GM19099 (cell line): ENCODE measurements around the gene DOK6.
A peak's percentile ranks its signal among the peaks of the same experiment; 100 is the strongest.

Experiments used
- POLR2A ChIP-seq: IDR thresholded peaks from 3 replicates; pipeline ENCODE4 v1.6.1; 2011; ENCODE audit warnings: low read depth; ENCODE audit not compliant: insufficient read length; ENCODE audit errors: extremely low read depth

The DOK6 gene

DNA sequence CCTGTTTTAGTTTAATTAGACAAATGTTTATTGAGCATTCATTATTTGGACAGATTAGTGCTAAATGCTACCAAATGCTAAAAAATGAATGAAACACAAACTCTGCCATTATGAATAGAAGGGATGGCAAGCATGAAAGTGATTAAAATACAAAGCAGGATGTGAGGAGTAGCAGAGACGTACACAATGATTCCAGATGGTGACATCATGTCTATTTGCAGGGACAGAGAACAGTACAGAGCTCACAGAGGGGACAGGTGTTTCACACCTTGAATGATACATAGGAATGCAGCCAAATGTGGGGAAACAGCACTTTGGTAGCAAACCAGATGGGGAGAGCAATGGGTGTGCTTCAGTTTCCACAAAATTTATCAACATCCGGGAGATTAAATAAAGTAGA, 470.7 kb downstream of the DOK6 start:
- no peak for TF ChIP-seq POLR2A

DNA sequence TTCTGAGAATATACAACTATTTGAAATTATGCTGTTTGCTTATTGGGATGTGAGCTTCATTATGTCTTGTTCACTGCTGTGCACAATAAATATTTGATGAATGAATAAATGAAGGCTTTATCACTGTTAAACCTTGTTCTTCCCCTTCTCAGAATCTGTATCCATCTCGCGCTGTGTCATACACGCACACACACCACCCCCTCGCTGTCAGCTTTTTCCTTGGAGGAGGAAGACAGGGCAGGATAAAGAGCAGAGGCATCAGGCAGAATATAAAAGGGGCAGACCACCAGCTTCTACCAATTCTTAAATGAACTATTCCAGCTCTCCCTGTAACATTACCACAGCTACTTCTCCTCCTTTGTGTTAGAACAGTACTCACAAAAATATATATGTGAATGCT, 472.0 kb downstream of the DOK6 start:
- TF ChIP-seq POLR2A: no peak

DNA sequence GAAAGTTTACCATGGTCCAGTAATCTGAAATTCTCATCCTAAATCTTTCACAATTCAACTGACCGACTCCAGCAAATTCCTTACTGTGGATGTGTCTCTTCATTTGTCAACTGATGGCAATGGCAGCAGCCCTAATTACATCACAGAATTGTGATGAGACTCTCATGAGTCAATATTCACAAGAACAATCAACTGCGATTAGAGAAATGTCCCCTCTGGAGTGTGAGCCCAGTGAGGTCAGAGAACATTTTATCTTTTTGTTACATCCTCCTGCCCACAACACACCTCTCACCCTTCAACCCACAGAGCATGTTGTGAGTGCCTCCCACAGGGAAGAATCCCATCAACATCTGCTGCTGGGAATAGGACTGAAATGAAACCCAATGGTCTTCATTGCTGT, 473.4 kb downstream of the DOK6 start:
- no peak for TF ChIP-seq POLR2A

DNA sequence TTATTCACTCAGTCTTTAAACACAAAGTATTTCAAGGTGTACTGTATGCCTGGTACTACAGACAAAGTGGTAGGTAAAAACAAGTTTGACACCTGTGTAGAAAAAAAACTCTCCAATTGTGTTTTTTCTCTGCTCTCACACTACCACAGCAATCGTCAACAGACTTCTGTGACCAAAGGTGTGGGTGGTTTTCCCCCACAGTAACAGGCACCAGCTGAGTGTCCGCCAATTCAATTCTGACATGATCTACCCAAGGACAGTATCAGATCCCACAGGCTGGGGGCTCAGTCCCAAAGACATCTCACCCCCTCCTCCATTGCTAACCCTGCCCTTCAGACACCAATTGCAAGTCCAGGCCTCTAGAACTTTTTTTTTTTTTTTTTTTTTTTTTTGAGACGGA, 475.8 kb downstream of the DOK6 start:
- TF ChIP-seq POLR2A: no peak

DNA sequence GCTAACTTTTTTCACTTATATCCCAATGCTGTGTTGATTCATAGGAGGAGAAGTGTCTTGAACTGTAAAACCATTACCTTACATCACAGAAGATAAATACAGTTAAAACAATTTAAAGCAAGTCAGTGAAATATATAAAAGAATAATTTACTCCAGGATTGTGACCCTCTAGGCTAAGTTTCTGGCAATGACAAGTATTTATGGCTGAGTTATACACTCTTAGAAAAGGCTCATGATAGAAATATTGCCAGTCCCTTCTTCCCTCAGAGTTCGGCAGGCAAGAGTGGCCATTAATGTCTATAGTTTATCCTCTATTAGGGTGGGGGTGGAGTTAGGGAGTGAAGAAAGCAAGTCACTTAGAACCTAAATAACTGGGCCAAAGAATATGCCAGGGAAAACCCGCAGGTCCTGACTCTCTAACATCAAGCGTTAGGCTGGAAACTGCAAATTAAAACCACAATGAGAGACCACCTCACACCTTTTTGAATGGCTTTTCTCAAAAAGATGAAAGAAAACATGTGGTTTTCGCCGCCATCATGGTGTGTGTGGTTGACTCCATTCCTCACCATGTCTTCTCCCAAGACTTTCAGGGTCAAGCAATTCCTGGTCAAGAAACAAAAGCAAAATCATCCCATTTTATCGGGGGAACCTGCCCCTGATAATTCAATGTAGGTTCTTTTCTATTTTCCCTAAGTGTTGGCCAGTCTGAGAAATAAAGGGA, 477.7 kb downstream of the DOK6 start:
- TF ChIP-seq POLR2A: no peak

DNA sequence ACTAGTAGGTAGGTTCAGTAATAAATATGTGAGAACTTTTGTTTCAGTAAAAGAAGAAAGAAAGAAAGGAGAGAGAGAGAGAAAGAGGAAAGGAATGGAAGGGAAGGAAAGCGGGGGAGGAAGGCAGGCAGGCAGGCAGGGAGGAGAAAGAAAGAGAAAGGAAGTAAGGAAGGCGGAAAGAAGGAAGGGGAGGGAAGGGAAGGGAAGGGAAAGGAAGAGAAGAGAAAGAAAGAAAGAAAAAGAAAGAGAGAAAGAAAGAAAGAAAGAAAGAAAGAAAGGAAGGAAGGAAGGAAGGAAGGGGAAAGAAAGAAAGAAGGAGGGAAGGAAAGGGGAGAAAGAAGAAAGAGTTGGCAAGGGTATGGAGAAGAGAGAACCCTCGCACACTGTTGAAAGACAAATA, 479.4 kb downstream of the DOK6 start:
- TF ChIP-seq POLR2A: no peak

DNA sequence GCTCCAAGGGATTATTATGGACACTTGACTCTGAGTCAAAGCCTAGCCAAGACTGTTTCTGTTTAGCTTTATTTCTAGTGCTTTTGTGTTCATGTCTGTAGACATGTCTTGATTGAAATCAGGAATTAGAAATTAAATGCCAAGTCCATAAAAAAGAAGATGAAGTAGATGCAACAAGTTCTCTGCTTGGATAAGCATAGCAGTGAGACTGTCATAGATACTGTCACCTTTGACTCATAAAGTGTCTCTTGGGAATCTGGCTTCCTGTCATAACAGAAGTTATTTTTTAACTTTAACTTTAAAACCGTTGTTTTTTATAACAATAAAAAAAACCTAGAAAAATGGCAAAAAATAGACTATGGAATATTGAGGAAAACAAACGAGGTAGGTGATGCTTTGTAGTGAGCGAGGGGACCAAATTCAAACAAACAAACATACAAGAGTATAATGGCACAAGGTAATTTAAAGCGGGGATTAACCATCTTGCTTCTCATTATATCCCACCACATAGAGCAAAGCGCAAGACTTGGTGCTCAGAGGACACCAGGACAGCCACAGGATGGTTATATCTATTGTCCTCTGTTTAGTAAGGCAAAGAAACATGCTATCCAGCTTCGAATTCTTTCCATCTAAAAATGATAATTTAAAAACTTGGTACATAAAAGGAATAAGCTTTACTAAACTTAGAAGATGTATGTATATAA, 482.4 kb downstream of the DOK6 start:
- no peak for TF ChIP-seq POLR2A

DNA sequence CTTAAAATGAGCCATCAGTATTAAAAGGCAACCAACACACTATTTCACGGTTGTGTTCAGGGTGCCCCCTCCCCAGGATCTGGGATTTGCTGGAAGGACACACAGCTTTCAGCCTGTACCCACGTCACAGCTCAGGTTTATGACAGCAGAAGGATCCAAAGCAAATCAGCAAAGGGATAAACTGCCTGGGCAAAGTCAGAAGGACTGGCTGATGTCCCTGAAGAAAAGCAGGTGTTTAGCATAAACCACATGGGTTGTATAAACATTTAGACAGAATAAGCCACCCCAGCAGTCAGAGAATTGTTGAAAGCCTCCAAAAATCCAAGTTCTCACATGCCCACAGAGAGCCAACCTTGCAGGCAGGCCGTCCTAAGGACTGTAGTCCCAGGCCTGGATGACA, 483.1 kb downstream of the DOK6 start:
- no peak for TF ChIP-seq POLR2A

DNA sequence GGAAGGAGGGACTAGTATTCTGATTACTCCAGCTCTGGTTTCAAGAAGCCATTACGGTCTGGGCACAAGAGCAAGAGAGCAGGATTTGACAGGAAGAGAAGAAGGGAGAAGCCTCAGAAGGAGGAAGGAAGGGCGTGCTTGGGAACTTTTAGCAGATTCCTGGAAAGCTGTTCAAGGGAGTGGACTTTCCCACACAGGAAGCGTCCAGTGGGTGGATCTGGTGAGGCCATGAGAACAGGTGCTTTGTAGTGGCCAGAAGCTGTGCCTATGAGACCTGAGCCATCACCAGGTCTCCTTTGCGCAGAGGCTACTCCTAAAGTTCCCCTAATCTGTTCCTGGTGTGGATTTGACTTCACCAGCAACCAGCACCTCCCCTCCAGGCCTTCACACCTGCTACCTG, 484.7 kb downstream of the DOK6 start:
- no peak for TF ChIP-seq POLR2A

DNA sequence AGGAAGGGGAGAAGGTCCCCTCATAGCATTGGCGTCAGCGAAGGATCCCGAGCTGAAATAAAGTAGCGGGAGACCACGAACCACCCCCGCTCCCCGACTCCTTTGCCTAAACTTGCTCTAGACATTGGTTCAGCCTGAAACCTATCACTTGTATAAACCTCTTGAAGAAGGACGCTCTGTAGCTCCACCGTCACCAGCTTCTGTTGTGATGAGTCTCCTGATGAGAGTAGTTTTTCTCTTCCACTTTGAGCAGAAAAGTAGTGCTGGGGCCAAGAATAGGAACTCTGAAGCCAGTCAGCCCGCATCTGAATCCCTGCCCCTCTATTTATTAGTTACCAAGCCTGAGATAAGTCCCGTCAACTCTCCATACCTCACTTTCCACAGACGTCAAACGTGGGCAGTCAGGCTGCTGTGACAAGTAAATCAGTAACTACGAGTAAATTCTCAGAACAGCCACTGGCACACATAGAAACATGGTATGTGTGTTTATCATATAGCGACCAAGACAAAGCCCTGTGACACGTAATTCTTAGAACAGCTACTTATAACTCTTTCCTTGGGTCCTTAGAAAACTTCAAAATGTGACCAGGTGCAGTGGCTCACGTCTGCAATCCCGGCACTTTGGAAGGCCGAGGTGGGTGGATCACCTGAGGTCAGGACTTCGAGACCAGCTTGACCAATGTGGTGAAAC, 485.3 kb downstream of the DOK6 start:
- peak; percentile 45 for TF ChIP-seq POLR2A

DNA sequence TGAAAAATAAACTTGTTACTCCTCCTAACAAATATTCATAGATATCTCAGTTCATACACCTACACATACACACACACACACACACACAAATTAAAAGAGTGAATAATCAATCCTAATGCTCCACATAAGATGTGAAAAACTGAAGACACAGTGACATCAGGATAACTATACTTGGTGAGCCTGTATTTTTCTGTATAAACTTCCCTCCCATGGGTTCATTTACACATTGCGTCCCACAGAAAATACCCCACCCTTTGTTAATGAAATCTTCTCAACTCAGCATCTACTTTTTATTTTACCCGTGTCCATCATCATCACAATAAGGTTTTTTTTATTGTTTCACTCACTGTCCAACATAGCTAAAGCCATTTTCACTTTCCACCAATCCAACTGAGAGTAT, 486.6 kb downstream of the DOK6 start:
- no peak for TF ChIP-seq POLR2A

DNA sequence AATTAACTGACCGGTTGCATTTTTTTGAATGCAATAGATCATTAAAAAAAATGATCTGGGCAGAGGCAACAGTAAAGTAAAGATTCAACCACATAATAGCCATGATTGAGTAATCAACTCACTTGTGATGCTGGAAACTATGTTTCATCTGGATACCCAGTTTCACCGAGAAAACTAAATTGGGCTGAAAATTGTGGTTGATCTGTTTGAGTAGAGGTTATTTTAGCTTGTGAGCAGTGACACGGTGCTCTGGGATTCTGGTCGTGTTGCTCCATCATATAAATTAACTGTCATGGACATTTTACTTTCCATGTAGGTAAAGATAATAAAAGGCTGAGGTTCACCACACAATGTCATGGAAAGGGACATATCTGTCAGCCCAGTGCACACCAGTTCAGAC, 488.3 kb downstream of the DOK6 start:
- no peak for TF ChIP-seq POLR2A

DNA sequence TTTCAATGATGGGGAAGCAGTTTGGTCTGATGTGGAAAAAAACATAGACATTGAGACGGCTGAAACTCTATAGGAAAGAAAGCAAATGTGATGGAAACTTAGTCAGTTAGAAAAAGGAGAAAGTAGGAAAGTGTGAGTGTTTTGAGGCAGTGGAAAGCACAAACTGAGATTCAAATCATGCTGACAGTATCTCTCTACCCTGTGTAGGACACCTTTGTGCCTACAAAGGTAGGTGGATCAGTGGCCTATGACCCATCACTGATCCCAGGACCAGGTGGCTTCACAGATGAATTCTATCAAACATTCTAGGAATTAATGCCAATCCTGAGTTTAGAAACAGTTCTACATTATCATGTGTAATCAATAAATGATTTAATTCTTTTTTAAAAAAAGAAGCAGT, 489.9 kb downstream of the DOK6 start:
- TF ChIP-seq POLR2A: no peak

DNA sequence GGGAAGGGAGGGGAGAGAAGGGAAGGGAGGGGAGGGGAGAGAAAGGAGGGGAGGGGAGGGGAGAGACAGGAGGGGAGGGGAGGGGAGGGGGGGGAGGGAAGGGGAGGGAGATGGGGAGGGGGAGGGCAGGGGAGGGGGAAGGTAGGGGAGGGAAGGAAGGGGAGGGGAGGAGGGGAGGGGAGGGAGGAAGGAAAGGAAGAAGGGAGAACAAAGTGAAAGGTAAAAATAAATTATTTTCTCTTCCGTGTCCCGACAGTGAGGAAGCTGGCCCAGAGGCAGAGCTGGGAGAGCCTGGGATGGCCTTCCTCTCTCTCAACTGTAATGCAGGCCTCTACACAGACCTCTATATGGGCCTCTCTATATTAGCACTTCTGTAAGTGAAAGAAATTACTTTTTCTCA, 493.8 kb downstream of the DOK6 start:
- TF ChIP-seq POLR2A: no peak

DNA sequence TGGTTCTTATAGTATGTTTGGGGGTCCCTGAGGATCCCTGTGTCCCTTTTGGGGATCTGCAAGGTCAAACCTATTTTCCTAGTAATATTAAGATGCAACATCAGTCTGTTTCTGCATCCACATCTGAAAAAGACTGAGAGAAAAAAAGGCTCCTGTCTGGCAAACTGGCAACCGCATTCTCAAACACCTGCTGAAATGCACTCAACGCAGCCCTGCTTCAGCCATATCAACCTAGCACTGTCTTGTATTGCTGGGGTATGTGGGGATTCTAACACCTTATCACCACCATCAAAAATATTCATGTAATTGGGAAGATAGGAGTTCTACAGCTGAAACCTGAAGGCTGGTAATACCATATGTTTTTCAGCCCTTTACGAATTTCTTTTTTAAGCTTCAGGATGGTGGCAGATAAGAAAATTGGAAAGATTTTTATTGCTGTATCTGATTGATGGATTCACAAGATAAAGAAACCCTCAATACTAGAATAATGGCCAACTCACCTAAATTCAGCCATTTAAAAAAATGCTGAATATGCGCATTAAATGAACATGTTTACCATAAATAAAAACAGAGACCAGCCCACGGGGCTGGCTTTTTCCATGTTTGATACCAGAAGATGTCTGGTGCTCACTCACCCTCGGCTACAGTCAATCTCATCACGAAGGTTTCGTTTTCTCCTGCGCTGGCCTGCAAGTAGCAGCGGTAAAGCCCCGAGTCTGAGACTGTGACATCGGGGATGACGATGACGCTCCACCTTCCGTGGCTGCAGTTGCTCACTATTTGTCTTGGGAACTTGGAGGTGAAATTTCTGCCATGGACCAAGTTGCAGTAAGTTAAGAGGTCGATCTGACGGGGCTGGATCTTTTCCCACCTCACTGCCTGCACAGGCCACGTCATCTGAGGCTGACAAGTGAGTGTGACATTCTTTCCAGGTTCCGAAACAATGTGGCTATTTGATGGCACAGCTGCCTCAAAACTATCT, 494.7 kb downstream of the DOK6 start:
- TF ChIP-seq POLR2A: no peak

DNA sequence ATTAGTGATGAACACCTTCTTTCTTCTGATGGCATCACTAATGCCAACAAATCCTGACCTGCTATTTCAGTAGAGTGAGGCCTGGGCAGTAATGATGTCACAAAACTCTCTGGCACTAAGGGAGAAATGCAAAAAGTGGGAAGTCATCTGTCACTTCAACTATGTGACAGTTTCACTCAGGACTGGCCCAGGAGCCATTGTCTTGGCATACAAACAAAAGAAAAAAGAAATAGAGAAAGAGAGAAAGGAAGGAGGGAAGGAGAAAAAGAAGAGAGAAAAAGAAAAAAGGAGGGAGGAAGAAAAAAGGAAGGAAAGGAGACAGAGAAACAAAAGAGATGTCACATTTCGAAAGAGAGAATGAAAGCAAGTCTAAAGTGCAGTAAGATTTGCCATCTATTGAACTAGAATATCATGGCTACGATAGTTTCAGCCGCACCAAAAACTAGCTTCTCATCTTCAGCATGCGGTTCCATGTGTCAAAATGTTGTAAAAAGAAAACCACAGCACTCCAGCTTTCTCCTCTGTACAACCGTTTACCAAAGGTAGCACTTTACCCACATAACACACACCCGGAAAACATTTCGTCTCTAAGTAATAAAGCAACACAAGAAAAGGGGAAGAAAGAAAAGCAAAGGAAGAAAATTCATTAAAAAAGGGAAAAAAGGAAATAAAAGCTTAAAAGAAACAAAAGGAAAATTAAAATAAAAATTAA, 496.9 kb downstream of the DOK6 start:
- no peak for TF ChIP-seq POLR2A
